Brain microvascular endothelial cell (primary cell): ENCODE measurements around the gene SFTPD.
"Not testable (repeated sequence)": the region's sequence is repeated elsewhere in the genome, so short reads cannot be mapped to it uniquely, and the experiment has no call there.

ENCODE experiments used
- DNase-seq: peaks from one replicate; pipeline ENCODE4 v3.0.0-alpha.2; 2020
- H3K27ac ChIP-seq: fragments of 250-450 bp; sonication (Bioruptor Pico); 2 replicates; pipeline ENCODE4 v1.5.1; 2020; ENCODE audit warnings: mild to moderate bottlenecking, moderate library complexity
- H3K27me3 ChIP-seq: fragments of 250-450 bp; sonication (Bioruptor Pico); replicated peaks from 2 replicates; pipeline ENCODE4 v1.5.1; 2020; ENCODE audit warnings: mild to moderate bottlenecking
- H3K36me3 ChIP-seq: fragments of 250-450 bp; sonication (Bioruptor Pico); replicated peaks from 2 replicates; pipeline ENCODE4 v1.5.1; 2020; ENCODE audit warnings: mild to moderate bottlenecking
- H3K4me3 ChIP-seq: 2 replicates; pipeline ENCODE4 v1.5.1; 2011; ENCODE audit warnings: low read depth, mild to moderate bottlenecking, control low read depth, low read length, moderate library complexity
- in situ Hi-C: cut with HindIII; loops from 2 replicates; pipeline ENCODE4 v1.10.0; 2017; ENCODE audit warnings: low sequenced_read_pairs, low pct_ligation_motif_present
- TF ChIP-seq, protein P1 (sequence below): IDR thresholded peaks from 2 replicates; pipeline ENCODE4 v1.5.1; 2011; ENCODE audit warnings: low read depth, mild to moderate bottlenecking, moderate library complexity, low read length, control low read depth, inconsistent platforms; ENCODE audit errors: missing control alignments

The SFTPD gene

DNA sequence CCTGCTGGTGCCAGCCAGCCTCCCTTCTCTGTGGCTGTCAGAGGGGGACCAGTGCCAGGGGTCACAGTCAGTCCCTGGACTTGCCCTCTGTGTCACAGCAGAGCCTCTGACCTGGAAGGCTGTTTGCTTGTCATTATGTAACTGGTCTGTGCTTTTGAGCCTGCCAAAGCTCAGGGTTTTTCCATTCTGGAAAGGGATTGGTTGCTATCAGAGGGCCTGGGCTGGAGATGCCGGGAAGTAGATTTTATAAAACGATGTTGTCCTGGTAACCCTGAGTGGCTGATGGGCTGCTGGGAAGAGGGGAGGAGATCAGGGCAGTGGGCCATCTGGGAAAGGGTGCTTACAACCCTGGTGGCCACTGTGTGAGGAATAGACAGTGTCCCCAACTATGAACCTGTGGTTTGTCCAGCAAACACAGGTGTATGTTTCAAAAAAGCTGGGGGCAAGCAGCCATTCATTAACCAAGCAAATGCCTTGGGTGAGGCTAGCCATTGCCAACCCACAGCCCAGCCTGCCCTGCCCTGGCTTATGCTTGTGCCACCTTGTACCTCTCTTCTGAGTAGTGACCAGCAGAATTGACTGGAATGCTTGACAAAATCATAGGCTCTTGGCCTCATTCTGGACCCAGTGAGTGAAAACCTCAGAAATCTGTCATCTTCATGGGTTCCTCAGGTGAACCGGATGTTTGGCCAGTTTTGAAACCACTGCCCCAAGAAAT, 21.6 kb downstream of the SFTPD start:
- in situ Hi-C loops, result no loop called here
- no peak for DNase-seq
- Histone ChIP-seq H3K27ac (no peak overlapping the region), H3K4me3 (no peak overlapping the region), H3K27me3 (no peaks in the 10 kb centered on the region), H3K36me3 (no peaks in the 10 kb centered on the region)
- TF ChIP-seq, protein P1, sequence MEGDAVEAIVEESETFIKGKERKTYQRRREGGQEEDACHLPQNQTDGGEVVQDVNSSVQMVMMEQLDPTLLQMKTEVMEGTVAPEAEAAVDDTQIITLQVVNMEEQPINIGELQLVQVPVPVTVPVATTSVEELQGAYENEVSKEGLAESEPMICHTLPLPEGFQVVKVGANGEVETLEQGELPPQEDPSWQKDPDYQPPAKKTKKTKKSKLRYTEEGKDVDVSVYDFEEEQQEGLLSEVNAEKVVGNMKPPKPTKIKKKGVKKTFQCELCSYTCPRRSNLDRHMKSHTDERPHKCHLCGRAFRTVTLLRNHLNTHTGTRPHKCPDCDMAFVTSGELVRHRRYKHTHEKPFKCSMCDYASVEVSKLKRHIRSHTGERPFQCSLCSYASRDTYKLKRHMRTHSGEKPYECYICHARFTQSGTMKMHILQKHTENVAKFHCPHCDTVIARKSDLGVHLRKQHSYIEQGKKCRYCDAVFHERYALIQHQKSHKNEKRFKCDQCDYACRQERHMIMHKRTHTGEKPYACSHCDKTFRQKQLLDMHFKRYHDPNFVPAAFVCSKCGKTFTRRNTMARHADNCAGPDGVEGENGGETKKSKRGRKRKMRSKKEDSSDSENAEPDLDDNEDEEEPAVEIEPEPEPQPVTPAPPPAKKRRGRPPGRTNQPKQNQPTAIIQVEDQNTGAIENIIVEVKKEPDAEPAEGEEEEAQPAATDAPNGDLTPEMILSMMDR, result no peak

DNA sequence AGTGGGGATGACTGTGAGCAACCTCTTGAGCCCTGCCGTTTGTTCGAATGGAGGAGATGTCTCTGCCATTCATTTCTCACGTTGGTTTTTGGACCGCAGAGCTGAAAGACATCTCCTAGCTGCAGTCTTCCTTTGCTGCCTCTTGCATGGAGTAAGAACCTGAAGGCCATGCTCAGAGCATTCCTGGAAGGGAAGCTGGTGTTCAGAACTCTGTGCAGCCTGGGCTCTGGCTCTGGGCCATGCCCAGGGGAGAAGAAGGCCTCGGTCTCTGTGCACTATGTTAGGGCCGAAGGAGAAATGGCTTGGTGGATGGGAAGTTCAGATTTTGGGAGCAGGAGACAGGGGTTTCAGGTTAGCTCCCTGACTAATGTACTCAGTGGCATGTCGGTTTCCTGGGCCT, 22.9 kb downstream of the SFTPD start:
- no peaks in the 10 kb centered on the region for H3K36me3 ChIP-seq
- in situ Hi-C loops, result no loop called here
- no peak overlapping the region for H3K4me3 ChIP-seq
- TF ChIP-seq, protein P1, result no peak
- H3K27ac ChIP-seq, result no peak overlapping the region
- H3K27me3 ChIP-seq, result no peaks in the 10 kb centered on the region
- DNase-seq, result no peak

DNA sequence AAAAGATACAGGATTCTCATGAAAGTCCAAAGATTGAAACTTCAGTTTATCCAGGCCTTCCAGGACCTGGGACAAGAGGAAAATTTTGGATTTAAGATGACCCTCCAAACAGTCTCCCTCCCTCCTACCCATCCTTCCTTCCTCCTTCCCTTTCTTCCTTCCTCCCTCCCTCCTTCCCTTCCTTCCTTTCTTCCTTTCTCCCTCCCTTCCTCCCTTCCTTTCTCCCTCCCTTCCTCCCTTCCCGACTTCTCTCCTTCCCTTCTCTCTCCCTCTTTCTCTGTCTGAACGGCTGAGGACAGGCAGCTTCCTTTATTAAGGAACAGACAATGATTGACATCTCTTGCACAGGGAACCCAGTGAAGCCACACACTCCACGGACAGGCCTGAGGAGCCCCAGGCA, 23.3 kb downstream of the SFTPD start:
- no peak overlapping the region for H3K4me3 ChIP-seq
- no peaks in the 10 kb centered on the region for H3K27me3 ChIP-seq
- H3K36me3 ChIP-seq, result no peaks in the 10 kb centered on the region
- in situ Hi-C loops, result no loop called here
- no peak overlapping the region for H3K27ac ChIP-seq
- TF ChIP-seq, protein P1, result no peak
- no peak for DNase-seq

DNA sequence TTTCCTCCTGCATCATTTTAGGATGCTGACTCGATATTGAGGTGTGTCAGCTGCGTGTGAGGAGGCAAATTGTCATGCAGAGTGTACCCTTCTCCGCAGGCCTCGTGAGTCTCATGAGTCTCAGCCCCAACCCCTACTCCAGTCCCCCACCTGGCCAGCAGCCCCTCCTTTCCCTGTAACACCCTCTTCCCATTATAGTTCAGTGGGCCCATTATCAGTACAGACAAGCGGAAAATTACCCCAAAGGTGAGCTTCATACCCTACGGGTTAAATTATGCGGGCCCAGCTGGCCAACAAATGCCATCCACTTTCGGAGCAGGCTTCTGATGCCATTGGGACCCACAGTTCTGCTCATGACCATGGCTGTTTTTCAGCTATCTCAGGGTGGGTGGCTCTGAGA, 25.2 kb downstream of the SFTPD start:
- no peak overlapping the region for H3K27ac ChIP-seq
- H3K4me3 ChIP-seq, result no peak overlapping the region
- H3K27me3 ChIP-seq, result no peaks in the 10 kb centered on the region
- TF ChIP-seq, protein P1, result no peak
- DNase-seq, result no peak
- no peaks in the 10 kb centered on the region for H3K36me3 ChIP-seq
- in situ Hi-C loops, result no loop called here

DNA sequence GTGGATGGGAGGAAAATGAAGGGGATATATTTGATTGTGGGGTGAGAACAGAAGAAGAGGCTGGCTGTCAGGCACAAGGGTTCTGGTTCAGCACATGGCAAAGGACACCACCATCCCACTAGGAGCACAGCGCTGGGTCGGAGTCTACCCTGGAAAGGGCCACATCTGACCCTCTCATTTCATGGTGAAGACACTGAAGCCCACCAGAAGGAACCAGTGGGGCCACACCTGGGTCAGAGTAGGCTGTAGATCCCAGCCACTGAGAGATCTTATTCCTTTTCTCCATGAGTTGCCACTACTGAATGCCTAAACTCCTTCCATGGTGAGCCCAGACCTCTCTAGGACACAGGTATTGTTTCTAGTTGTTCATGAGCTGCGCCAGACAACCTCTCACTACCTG, 25.8 kb downstream of the SFTPD start:
- H3K27ac ChIP-seq, result no peak overlapping the region
- in situ Hi-C loops, result no loop called here
- no peak overlapping the region for H3K4me3 ChIP-seq
- TF ChIP-seq, protein P1, result no peak
- no peak for DNase-seq
- H3K27me3 ChIP-seq, result no peaks in the 10 kb centered on the region
- H3K36me3 ChIP-seq, result no peaks in the 10 kb centered on the region

DNA sequence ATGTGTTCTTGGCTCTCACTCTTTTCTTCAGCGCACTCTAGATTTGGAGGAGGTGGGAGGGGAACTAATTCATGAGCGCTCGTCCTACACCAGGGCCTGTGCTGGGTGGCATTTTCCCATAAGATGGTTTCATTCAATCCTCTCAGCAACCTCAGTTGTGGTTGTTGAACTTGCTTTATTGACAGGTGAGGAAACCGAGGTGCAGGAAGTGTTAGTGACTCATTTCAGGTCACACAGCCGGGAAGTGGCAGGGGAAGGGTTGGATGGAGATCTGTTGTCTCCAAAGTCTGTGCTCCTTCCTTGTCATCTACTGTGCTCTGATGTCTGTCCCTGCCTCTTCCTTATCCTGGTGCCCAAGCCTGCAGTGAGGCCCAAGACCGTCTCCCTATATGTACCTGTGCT, 26.9 kb downstream of the SFTPD start:
- H3K36me3 ChIP-seq, in situ Hi-C loops, H3K27ac ChIP-seq, H3K4me3 ChIP-seq, H3K27me3 ChIP-seq, DNase-seq: not testable (repeated sequence)

DNA sequence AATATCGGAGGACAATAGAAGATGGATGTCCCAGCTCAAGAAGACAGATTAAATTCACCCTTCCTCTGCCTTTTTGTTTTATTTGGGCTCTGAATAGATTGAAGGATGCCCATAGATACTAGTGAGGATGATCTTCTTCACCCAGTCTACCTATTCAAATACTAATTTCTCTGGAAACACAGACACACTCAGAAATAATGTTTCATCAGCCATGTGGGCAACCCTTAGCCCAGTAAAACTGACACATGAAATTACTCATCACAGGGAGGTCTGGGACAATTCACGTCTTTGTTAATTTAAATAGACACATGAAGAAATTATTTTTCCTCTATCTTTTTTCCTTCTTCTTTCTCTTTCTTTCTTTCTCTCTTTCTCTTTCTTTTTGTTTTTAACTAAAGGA, 33.1 kb downstream of the SFTPD start:
- H3K36me3 ChIP-seq, DNase-seq, H3K27ac ChIP-seq, H3K4me3 ChIP-seq, in situ Hi-C loops, H3K27me3 ChIP-seq: not testable (repeated sequence)
